Activated T-cell treated with anti-CD3 and anti-CD28 coated beads for 1 hour (primary cell): Measurements from ENCODE around the gene AOAH.

ENCODE experiments used
- DNase-seq: peaks from one replicate; pipeline ENCODE4 v3.0.0-alpha.2; 2020; ENCODE audit warnings: low read depth

The AOAH gene

DNA sequence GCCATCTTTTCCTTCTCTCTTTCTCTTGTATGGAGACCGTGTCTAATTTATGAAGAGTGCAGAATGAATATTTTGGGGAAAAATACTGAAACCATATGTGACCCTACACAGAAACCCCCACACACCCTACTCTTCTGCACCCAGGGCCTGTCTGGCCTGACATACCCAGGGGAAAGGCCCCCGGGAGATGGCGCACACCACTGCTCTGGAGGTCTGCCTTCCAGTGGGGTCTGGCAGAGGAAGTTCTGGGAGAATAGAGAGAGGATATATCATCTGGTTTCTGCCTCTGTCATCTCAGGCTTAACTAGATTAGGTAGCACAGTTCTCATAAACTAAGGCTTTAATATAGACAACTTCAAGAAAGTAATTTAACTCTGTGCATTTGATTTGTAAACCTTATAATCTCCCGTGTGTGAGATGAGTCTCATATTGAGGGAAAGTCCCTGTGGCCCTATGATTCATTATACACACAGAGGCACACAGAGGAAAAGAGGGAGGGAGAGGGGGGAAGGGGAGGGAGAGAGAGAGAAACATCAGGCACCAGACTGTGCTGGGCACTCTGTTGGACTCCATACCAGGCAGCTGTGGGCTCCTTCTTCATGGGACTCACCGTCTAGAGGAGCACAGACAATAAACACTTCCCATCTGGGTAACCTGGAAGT lies 123.3 kb downstream of the AOAH start:
- DNase-seq: no peak

DNA sequence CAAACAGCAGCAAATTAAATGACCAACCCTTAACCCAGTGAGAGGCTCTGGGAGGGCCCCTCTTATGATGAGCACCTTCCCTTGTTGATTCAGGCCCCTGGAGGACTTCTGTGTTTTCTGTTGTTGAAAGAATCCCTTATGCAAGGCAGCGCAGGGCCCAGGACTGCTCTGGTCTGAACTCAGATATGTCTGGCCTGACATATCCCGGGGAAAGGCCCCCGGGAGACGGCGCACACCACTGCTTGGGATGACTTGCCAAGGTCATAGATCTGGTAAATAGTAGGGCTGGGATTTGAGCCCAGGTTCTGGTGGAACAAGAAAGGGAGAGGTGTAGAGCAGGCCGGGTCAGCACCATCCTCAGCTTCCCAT lies 124.0 kb downstream of the AOAH start:
- no peak for DNase-seq

- no peak for DNase-seq
These were observed 124.5 kb downstream of the AOAH start for GRCh38 chr7:36599645-36600313.

- no peak for DNase-seq
These were observed 126.1 kb downstream of the AOAH start for GRCh38 chr7:36598054-36598674.

- no peak for DNase-seq
These were observed 127.1 kb downstream of the AOAH start for GRCh38 chr7:36597090-36597773.

GRCh38 chr7:36594445-36594844 lies 129.8 kb downstream of the AOAH start:
- DNase-seq: no peak

- DNase-seq: no peak
These were observed 132.7 kb downstream of the AOAH start for GRCh38 chr7:36591636-36592035.

- no peak for DNase-seq
These were observed 134.9 kb downstream of the AOAH start for GRCh38 chr7:36589391-36589790.

DNA sequence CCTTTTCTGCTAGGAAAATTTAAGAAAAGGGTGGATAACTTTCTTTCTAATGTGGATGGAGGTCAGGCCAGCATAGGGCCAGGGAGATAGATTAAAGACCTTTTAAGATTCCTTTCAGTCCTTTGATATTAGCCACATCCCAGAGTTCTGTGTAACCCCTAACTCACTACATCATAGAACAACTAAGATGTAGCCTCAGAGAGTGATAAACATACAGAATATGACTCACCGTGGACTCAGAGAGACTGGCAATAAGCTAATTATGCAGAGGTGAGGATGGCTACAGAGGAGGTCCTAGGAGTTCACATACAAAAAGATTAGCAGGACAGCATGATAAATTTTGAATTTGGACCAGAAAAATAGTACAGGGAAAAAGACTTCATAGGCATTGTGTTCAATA lies 141.0 kb downstream of the AOAH start:
- no peak for DNase-seq

GRCh38 chr7:36575832-36576231 lies 148.5 kb downstream of the AOAH start:
- DNase-seq: no peak

DNA sequence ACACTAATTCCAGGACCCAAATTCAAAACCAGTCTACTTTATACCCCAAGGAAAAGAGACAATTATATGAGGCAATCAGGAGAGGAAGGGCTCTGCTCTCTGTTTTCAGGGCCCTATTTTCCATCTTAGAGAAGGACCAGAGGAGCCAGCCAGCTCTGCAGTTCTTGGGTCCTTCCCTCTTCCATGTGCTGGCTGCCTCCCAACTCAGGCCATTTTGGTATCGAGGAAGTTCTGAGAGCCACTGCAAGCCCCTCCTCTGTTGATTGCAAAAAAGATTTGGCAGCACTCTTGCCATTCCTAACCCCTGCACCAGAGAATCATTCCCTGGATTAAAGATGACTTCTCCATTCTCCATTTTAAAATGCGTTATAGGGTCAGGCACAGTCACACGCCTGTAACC lies 151.2 kb downstream of the AOAH start:
- no peak for DNase-seq

DNA sequence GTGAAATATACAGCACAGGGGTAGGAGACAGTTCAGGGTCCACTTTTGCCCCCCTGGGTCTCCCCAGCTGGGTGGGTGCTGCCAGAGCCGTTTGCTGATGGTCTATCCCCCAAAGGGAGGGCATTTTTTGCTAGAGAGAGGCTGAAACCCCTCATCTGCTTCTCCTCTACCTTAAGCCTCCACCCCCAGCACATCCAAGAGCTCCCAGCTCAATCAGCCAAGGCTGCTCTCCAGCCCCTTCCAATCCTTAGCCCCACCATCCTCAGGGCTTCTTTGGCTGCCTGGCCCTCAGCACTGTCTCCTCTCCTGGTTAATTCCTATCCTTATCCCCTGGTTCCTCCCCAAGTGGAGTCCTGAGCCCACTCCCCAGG lies 153.1 kb downstream of the AOAH start:
- DNase-seq: no peak

GRCh38 chr7:36570528-36571189 lies 153.6 kb downstream of the AOAH start:
- no peak for DNase-seq

- DNase-seq: no peak
These were observed 155.8 kb downstream of the AOAH start for GRCh38 chr7:36568452-36568849.

DNA sequence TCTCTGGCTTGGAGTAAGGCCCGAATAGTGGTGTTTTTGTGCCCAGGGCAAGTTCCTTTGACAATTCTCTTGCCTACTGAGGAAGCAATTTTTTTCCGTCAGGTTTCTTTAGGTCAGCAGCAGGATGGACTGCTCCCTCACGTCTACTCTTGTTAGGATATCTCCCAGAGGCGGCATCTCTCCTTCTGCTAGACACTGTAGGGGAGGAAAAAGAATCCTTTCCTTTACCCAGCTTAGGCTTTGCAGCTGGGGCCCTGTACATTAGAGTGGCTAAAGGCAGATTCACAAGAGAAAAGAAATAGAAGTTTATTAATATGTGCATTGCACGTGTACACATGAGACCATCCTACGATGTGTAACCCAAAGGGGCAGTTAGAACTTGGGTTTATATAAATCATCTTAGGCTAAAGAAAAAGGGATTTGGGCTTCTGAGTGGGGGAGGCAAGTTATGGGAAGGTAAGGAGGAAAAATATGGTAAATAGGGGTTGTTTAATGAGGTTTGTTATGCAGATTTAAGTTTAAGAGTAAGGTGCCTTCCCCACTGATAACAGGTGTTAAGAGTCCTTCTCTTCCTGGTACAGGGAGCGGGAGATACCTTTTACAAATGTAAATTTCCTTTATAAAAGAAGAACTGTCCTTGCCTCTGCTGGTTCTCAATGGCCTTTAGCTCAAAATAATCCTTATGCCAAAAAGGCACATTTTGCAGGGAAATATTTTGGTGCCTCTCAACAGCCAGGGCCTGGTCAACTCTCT lies 156.4 kb downstream of the AOAH start:
- no peak for DNase-seq

- DNase-seq: no peak
These were observed 158.4 kb downstream of the AOAH start for GRCh38 chr7:36565792-36566356.

DNA sequence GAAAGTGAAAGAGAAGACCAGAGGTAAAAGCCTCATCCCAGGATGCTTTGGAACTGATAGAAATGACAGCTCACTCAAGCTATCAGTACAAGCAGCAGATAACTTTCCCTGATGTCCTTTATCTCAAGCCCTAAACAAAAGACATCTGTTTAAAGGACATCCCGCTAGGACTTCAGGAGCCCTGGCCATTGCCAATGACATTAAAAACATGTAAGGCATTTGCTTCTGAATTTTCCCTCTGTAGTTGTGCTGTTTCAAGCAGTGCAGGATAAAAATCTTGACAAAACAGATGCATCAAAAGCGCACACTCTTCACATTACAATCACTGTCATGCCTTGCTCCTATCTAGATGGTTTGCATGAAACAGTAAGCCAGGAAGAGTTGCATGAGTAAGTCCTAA lies 159.8 kb downstream of the AOAH start:
- no peak for DNase-seq

- no peak for DNase-seq
These were observed 160.5 kb downstream of the AOAH start for GRCh38 chr7:36563706-36564327.

GRCh38 chr7:36562121-36562520 lies 162.2 kb downstream of the AOAH start:
- DNase-seq: no peak

DNA sequence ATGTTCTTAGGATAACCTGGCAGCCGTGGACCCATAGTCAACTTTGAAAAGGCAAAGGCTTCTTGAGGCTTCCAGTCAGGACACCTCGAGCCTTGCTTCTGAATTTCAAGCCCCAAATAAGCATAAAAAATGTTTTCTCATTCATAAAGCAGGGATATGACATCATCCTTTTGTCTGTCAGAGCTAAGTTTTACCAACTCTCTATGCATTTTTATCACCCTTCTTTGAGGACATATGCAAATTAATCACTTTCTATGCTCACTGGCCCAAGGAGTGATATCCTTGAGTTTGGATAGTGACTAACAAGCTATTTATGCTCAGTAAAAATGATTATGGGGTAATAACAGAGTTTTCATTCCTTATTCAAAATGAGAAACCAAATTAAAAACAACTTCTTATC lies 175.3 kb downstream of the AOAH start:
- DNase-seq: no peak

GRCh38 chr7:36547416-36547815 lies 176.9 kb downstream of the AOAH start:
- DNase-seq: no peak
